ENCODE data around the gene KLHL26. TPM values are rescaled to one million over a fixed set of nuclear protein-coding genes. Genes with fewer than 3 reads are reported as not detected.

KLHL26 gene
- total and polyA plus RNA-seq, 9 of the 15 experiments (the other 6 are each of a cell fraction or from before 2014, with no cell fraction given) = 0.13 to 13.3 (median 1.4) TPM

- peaks cover 22% of the 10 kb centered on the region for H4K20me1 ChIP-seq (replicated peaks; ENCODE audit: control insufficient read depth, insufficient read depth, low read length)
- no peak for FAIRE-seq
- no TSS peak for BruUV-seq (replicated peaks)
- in situ Hi-C loops (cut with MboI) = no loop called here
- H3K4me2 ChIP-seq (ENCODE audit: insufficient read depth, low read length) = no peak overlapping the region
- no peak overlapping the region for H2AFZ ChIP-seq (ENCODE audit: low read depth, low read length)
- ATAC-seq = no peak
- no peaks in the 10 kb centered on the region for H3K36me3 ChIP-seq (ENCODE audit: control insufficient read depth, insufficient read depth, low read length)
- POLR2A ChIA-PET = no interaction called here
- peaks cover 0 to 49% of the 10 kb centered on the region in 2 experiments; a peak in 2 of 5 replicates for H3K4me1 ChIP-seq (replicated peaks in 1 of 2; ENCODE audit: control insufficient read depth in 2 of 2, insufficient read depth in 2 of 2, low read length in 2 of 2)
- CTCF ChIA-PET (ENCODE audit: low intra/inter-chr PET ratio) = no interaction called here
- H3K79me2 ChIP-seq (ENCODE audit: control insufficient read depth, insufficient read depth, low read length) = no peaks in the 10 kb centered on the region
- no peaks in the 10 kb centered on the region for H3K9me1 ChIP-seq (ENCODE audit: control insufficient read depth, insufficient read depth, low read length)
- no peak for TF ChIP-seq NR1H2 (CRISPR knock-in tag; IDR thresholded peaks at IDR 0.05)
- no peak for TF ChIP-seq FOXM1 (IDR thresholded peaks at IDR 0.05; ENCODE audit: low read depth)
- TF ChIP-seq FOXM1 (CRISPR knock-in tag; IDR thresholded peaks at IDR 0.05; ENCODE audit: low read depth) = no peak
- no peak for TF ChIP-seq HDAC1 (IDR thresholded peaks at IDR 0.05)
- TF ChIP-seq KLF16 (IDR thresholded peaks at IDR 0.05) = no peak
- 0 out of 2 replicates have a peak, but pooled peaks have one; percentile 65 for TF ChIP-seq EZH2 (IDR thresholded peaks at IDR 0.05; ENCODE audit: borderline replicate concordance, low read depth, low read length)
- intact Hi-C loops (cut with micrococcal nuclease) = no loop called here
- no peak overlapping the region for H3K27ac ChIP-seq (ENCODE audit: extremely low read depth, low read depth, low read length)
- no peak overlapping the region; a peak in 1 of 4 replicates for H3K9ac ChIP-seq (ENCODE audit: insufficient read depth in 1 of 2, low read depth in 2 of 2, low read length in 2 of 2)
- DNase-seq (ENCODE audit: extremely low read depth in 1 of 4, low spot score in 3 of 4) = peak in 2 of 4 experiments; percentile 48 to 54
- H3K4me3 ChIP-seq = no peak overlapping the region
- no peaks in the 10 kb centered on the region for H3K9me3 ChIP-seq (replicated peaks; ENCODE audit: control insufficient read depth, insufficient read depth, low read depth, low read length)
- 14% methylated on average over 19 of the region's 65 CpGs for WGBS (ENCODE audit: insufficient coverage, low coverage, missing lambda C conversion rate)
- H3K27me3 ChIP-seq (ENCODE audit: control insufficient read depth in 2 of 2, insufficient read depth in 2 of 2, low read length in 2 of 2) = peaks cover 32 to 57% of the 10 kb centered on the region in 2 experiments
Measured at GRCh38 chr19:18605546-18606280, 31.1 kb upstream of the KLHL26 start.
